ENCODE data around the gene OR6Q1.

OR6Q1 gene

DNA sequence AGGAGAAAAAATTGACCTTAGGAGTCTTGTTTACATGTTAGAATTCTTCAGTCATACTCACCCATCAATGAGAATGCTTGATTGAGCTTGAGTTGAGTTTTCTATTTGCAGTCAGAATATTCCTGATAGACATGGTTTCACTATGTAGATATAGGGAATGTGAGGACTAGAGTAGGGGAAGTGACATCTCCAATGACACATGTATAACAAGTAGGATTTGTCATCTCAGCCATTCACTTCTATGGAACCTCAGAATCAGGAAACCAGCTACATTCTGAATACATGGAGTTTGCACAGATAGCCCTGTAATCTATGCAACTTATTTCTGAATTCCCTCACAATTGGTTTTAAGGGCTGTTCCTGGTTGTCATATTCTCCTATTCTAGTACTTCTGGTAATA, 27.2 kb upstream of the OR6Q1 start:
- TF ChIP-seq CTCF (IDR thresholded peaks at IDR 0.05; ENCODE audit: control insufficient read depth, insufficient read depth, low read depth, low read length, missing control alignments): no peak
- no peak overlapping the region for H3K4me3 ChIP-seq (ENCODE audit: control insufficient read depth, low read depth, low read length)
- no peak for DNase-seq (ENCODE audit: low read depth)

- no peak overlapping the region for H3K4me3 ChIP-seq (ENCODE audit: control insufficient read depth, low read depth, low read length)
- DNase-seq (ENCODE audit: low read depth): no peak
- no peak for TF ChIP-seq CTCF (IDR thresholded peaks at IDR 0.05; ENCODE audit: control insufficient read depth, insufficient read depth, low read depth, low read length, missing control alignments)
These were observed 26.1 kb upstream of the OR6Q1 start for GRCh38 chr11:58004664-58005063.

DNA sequence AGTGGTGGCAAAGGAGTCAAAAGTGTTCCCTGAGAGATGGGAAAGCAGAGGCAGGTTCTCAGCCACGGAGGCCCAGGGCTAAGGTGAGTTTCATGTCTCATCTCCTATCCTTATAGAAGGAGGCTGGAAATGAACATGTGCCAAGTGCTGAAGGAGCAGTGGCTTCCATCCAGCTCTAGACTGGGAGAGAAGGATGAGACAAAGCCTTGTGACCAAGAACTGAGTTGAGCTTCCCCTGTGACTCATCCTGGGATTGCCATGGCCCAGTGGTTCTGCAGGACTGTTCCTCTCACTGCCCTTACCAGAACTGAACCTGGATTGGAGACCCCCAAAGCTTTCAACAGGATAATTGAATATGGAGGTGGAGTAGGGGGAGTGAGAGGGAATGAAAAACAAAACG, 23.8 kb upstream of the OR6Q1 start:
- no peak for TF ChIP-seq CTCF (IDR thresholded peaks at IDR 0.05; ENCODE audit: control insufficient read depth, insufficient read depth, low read depth, low read length, missing control alignments)
- DNase-seq (ENCODE audit: low read depth): no peak
- no peak overlapping the region for H3K4me3 ChIP-seq (ENCODE audit: control insufficient read depth, low read depth, low read length)

GRCh38 chr11:58011771-58012170, 19.0 kb upstream of the OR6Q1 start:
- DNase-seq (ENCODE audit: low read depth): no peak
- no peak overlapping the region for H3K4me3 ChIP-seq (ENCODE audit: control insufficient read depth, low read depth, low read length)
- no peak for TF ChIP-seq CTCF (IDR thresholded peaks at IDR 0.05; ENCODE audit: control insufficient read depth, insufficient read depth, low read depth, low read length, missing control alignments)

DNA sequence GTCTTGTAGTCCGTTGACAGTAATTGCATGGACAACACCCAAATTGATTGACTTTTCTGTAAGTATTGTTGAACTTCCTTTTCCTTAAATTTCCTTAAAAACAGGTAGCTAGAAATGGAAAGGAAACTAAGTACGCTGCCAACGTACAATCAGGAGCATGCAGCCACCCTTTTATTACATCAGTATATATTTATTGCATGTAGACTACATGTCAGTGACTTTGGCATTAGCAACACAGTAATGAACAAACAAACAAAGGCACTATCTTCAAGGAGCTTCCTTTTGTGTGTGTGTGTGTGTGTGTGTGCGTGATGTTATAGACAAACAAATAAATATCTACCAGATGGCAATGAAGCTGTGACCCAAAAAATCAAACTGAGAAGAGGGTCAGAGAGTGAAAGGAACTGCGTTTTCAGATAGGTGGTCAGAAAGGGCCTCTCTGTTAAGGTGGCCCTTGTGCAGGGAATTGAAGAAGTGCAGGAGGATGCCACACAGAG, 7.3 kb upstream of the OR6Q1 start, which contains the start of gene OR9Q1:
Gene OR9Q1 (plus strand): TSS at position 447 of the 497 bp plus-strand sequence. CDS start 155,564 bp downstream, outside the sequence.
- no peak for TF ChIP-seq CTCF (IDR thresholded peaks at IDR 0.05; ENCODE audit: control insufficient read depth, insufficient read depth, low read depth, low read length, missing control alignments)
- DNase-seq (ENCODE audit: low read depth): no peak
- no peak within 1 kb of the TSS for H3K4me3 ChIP-seq (ENCODE audit: control insufficient read depth, low read depth, low read length)

DNA sequence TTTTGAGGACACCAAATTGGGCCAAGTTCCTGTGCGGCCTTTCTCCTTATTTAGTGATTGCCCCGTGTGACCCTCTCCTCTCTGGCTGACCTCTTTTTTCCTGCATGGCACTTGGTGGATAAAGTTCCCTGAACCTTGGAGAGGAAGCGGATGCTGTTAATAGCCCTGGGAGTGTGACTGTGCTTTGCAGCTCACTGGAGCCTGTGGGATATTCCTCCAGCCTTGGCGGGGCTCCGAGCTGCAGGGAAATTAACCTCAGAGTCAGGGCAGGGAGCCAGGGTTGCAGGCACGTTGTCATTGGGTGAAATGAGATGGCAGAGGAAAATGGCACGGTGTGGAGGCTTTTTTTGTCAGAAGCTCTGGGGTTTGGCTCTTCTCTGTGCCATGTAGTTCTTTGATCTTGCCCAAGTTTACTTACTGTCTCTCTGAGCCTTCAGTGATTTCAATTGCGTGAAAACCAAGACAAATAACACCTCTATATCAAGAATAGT, 6.1 kb upstream of the OR6Q1 start:
- no peak for DNase-seq (ENCODE audit: low read depth)
- no peak for TF ChIP-seq CTCF (IDR thresholded peaks at IDR 0.05; ENCODE audit: control insufficient read depth, insufficient read depth, low read depth, low read length, missing control alignments)
- no peak overlapping the region for H3K4me3 ChIP-seq (ENCODE audit: control insufficient read depth, low read depth, low read length)

DNA sequence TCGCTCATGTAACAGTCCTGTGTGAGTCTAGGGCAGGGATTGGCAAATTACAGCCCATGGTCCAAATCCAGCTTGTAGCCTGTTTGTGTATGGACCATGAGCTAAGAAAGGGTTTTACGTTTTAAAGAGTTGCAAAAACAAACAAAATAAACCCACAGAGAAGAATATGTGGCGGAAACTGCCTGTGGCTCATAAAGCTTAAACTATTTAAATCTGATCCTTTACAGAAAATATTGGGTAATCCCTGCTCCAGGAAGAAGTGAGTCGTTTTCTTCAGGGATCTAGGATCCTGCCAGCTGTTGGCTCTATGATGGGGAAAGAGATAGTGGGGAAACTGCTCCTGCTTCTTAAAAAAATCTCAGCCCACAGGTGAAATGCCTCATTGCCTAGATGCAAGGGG, 3.4 kb upstream of the OR6Q1 start:
- TF ChIP-seq CTCF (IDR thresholded peaks at IDR 0.05; ENCODE audit: control insufficient read depth, insufficient read depth, low read depth, low read length, missing control alignments): no peak
- H3K4me3 ChIP-seq (ENCODE audit: control insufficient read depth, low read depth, low read length): no peak overlapping the region
- peak; percentile 62 for DNase-seq (ENCODE audit: low read depth)

Measured in AG09309 (cell line).